Upper lobe of right lung (tissue), 1 donor: Measurements from ENCODE around the gene RCSD1. TPM values are rescaled to one million over a fixed set of nuclear protein-coding genes. Genes with fewer than 3 reads are reported as not detected.
A peak's percentile ranks its signal among the peaks of the same experiment; 100 is the strongest.
"Not testable (repeated sequence)": the region's sequence is repeated elsewhere in the genome, so short reads cannot be mapped to it uniquely, and the experiment has no call there.

Experiments used
- ATAC-seq: fragments of 200-7000 bp; cut with Tn5 transposase; one replicate; pipeline ENCODE4 v1.9.1; 2020; ENCODE audit warnings: mild to moderate bottlenecking, moderate library complexity
- DNase-seq: peaks from one replicate; pipeline ENCODE4 v3.0.0-alpha.2; 2020
- H3K27ac ChIP-seq: fragments of 200-600 bp; one replicate; pipeline ENCODE4 v1.8.0; 2022
- H3K27me3 ChIP-seq: fragments of 200-600 bp; one replicate; pipeline ENCODE4 v1.8.0; 2022; ENCODE audit warnings: mild to moderate bottlenecking
- H3K36me3 ChIP-seq: fragments of 200-600 bp; one replicate; pipeline ENCODE4 v1.8.0; 2022
- H3K4me1 ChIP-seq: fragments of 200-600 bp; one replicate; pipeline ENCODE4 v1.8.0; 2022
- H3K4me3 ChIP-seq: fragments of 200-600 bp; one replicate; pipeline ENCODE4 v1.8.0; 2022; ENCODE audit warnings: mild to moderate bottlenecking
- H3K9me3 ChIP-seq: fragments of 200-600 bp; one replicate; pipeline ENCODE4 v1.8.0; 2022
- CTCF ChIP-seq: fragments of 200-600 bp; IDR thresholded peaks from one replicate; pipeline ENCODE4 v1.8.0; 2022; ENCODE audit warnings: antibody characterized with exemption
- intact Hi-C: fragments of 100-400 bp; cut with DNase I; formaldehyde crosslinking; loops from one replicate; pipeline ENCODE4 v1.11.0; 2022
- total RNA-seq: library from RNA; stranded (reverse); fragmentation: NEBNext Ultra II Directional; extraction: Animal tissue kit (Norgen Biotek cat#: 25700); gene quantifications from one replicate; pipeline ENCODE4 v1.2.1, GENCODE V29; 2021
- donor health status: DM: no; HTN: yes; CAD: no; lungs with severe emphysema.

The RCSD1 gene
- total RNA-seq, 1 donor from 2014 or later = 14.8 TPM

DNA sequence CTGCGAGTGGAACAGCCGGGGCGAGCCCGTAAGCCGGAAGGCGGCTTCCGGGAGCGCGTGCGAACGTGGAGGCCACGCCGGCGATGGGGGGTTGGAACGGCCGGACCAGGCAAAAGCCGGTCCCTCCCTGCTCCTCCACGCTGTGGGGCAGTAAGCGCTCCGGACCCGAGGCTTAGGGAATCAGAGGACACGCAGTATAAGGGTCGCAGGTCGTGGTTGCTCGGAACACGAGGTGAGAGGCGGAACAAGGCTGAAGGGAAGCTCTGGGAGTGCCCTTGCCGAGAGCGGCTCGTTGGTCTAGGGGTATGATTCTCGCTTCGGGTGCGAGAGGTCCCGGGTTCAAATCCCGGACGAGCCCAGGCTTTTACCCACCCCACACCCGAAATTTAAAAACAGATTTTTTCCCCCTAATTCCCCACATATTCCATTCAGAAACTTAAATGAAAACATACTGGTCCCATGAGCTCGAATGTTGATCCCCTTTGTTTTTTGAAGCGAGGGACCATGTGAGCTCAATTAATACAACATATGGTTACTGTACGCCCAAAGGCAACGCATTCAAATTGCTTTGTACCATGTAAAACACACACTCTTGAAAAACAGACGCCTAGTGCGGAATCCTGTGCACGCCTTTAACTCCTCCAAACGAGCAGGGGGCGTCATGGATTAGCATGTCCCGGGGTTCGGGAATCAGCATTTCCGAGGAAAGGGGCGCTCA is 84.6 kb downstream of the RCSD1 start:
- TF ChIP-seq CTCF = no peak
- peak overlapping the region; percentile 81 for H3K4me3 ChIP-seq
- peak; percentile 78 for ATAC-seq
- no peaks in the 10 kb centered on the region for H3K27me3 ChIP-seq
- intact Hi-C loops = no loop called here
- peak; percentile 93 for DNase-seq
- peak overlapping the region; percentile 86 for H3K27ac ChIP-seq
- no peaks in the 10 kb centered on the region for H3K36me3 ChIP-seq
- no peaks in the 10 kb centered on the region for H3K4me1 ChIP-seq
- H3K9me3 ChIP-seq = no peaks in the 10 kb centered on the region

DNA sequence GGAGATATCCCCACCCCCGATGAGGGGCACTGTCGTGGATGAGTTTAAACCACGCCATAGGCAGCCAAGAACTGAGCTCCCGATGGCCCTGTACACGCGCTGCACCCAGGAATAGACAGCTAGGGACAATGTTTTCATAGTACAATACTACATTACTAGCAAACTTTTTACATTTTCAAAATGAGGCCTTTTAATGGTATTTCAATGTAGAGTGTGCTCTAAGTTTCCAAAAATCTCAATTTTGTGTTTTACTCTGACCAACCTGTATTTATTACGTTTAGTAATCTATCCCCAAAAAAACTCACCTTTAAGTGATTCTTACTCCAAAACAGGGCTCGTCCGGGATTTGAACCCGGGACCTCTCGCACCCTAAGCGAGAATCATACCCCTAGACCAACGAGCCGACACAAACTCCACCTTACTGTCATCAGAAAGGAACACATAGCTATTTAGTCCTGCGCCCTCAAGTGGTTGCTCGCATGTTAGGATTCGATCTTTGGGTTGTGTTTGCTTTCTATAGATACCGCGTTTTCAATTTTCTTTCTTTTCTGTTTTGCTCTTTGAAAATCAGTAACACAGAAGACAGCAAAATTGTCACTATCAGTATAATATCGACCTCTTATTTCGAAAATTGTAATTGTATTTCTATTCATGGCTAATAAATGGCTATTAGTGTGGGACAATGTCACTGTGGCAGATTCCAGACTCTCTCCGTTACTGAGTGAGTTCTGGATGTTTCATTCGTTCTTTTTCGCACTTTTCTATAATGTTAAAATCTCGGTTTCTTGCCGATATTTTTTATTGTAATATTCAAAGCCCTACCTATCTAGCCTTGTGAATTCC is 85.3 kb downstream of the RCSD1 start:
- Histone ChIP-seq H3K4me1 (no peaks in the 10 kb centered on the region), H3K27ac (peak overlapping the region; percentile 86), H3K27me3 (no peaks in the 10 kb centered on the region), H3K4me3 (peak overlapping the region; percentile 81), H3K9me3 (no peaks in the 10 kb centered on the region), H3K36me3 (no peaks in the 10 kb centered on the region)
- intact Hi-C loops = no loop called here
- TF ChIP-seq CTCF = peak; percentile 79
- ATAC-seq (peak; percentile 69), DNase-seq (peak; percentile 81)

DNA sequence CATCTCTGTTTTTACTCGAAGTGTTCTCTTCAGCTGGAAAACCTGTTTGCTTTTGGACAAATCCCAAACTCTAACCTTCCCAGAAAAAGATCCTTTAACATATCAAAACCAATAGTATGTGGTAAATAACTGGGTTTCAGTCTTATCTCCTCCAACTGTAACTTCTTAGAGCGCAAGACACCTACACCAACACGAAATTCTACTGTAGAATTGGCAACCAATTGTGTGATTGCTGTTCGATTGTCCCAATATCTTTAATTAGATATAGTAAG is 85.9 kb downstream of the RCSD1 start:
- ATAC-seq (no peak), DNase-seq (no peak)
- intact Hi-C loops = no loop called here

DNA sequence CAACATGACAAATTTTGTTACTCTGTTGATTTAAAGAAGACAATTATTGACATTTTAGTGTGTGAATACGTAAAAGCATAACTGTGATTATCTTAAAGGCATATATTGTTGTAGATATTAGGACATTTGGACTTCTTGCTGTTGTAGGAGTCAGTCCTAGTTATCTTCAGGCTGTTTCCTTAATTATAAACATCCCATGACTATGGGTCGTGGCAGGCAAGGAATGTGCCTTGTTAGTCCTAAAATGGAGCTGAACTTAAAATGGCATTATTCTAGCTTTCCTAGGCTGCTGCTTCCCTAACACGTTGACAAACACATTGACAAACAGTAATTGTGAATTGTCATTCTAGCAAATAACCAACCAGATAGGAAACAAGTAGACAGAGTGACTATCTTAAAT is 87.3 kb downstream of the RCSD1 start:
- Histone ChIP-seq H3K27me3 (no peaks in the 10 kb centered on the region), H3K9me3 (no peaks in the 10 kb centered on the region), H3K27ac (no peak overlapping the region), H3K36me3 (no peaks in the 10 kb centered on the region), H3K4me3 (no peak overlapping the region), H3K4me1 (peaks cover 3% of the 10 kb centered on the region)
- TF ChIP-seq CTCF = no peak
- ATAC-seq = no peak
- intact Hi-C loops = no loop called here
- no peak for DNase-seq

More for the DNA sequence above, 85.9 kb downstream of the RCSD1 start:
- no peaks in the 10 kb centered on the region for H3K9me3 ChIP-seq
- peak overlapping the region; percentile 81 for H3K4me3 ChIP-seq
- peaks cover 2% of the 10 kb centered on the region for H3K4me1 ChIP-seq
- H3K36me3 ChIP-seq = no peaks in the 10 kb centered on the region
- no peak for TF ChIP-seq CTCF
- H3K27ac ChIP-seq = peak overlapping the region; percentile 65
- H3K27me3 ChIP-seq = no peaks in the 10 kb centered on the region

DNA sequence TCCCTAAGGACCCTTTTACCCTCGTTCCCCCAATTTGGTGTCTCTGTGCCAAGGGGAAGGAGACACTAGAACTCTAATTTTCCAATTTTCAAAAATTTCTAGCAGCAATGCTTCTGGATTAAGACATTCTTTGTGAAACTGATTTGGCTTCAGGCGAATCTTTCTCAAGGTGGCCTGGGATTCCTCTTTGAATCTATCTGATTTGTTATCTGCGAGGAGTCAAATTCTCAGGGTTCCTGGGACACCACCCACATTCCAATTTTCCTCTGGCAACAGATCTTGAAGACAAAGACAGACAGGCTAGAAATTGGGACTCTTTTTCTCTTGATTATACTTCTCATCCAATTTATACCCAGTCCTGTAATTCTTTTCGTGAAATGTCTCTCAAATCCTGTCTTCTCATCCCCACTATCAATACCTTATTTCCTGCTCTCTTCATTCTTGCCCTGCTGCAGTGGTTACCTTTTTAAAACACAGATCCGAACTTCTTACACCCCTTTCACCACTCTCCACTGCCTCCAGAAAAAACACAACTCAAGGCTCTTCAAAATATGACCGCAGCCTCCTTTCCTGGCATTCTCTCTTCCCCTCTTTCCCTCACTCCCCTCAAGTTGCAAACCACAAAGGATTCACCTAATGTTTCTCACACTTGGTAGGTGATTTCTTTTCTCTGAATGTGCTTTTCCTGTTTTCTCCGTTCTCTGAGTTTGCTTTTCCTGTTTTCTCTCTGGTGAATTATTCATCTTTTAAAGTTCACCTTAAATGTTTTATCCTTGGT is 89.1 kb downstream of the RCSD1 start:
- Histone ChIP-seq H3K4me3 (no peak overlapping the region), H3K9me3 (no peaks in the 10 kb centered on the region), H3K36me3 (no peaks in the 10 kb centered on the region), H3K4me1 (peaks cover 18% of the 10 kb centered on the region), H3K27ac (no peak overlapping the region), H3K27me3 (no peaks in the 10 kb centered on the region)
- DNase-seq = no peak
- ATAC-seq = no peak
- intact Hi-C loops = no loop called here
- TF ChIP-seq CTCF = no peak

DNA sequence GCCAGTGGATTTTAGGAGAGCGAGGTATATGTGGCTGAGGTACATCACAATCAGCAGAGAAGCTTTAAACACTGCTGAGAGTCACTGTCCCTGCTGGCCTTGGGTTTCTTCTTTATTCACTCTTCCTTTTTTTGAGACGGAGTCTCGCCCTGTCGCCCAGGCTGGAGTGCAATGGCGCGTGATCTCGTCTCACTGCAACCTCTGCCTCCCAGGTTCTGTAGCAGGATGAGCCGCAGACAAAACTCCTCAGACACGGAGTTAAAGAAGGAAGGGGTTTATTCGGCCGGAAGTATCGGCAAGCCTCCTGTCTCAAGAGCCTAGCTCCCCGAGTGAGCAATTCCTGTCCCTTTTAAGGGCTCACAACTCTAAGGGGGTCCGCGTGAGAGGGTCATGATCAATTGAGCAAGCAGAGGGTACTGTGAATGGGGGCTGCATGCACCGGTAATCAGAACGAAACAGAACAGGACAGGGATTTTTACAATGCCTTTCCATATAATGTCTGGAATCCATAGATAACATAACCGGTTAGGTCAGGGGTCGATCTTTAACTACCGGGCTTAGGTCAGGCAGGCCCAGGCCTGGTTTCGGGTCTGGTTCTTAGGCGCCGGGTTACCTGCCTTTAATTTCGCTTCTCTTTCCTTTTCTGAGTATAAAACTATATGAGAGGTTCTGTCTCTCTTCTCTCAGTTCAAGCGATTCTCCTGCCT is 89.8 kb downstream of the RCSD1 start:
- not testable (repeated sequence) for H3K9me3 ChIP-seq, H3K4me3 ChIP-seq, H3K27me3 ChIP-seq, H3K27ac ChIP-seq, DNase-seq, H3K36me3 ChIP-seq, ATAC-seq
- intact Hi-C loops = loop anchor here (10.0 kb wide), 1 partner anchor 75 kb away; no protein-coding TSS in a partner anchor
- H3K4me1 ChIP-seq = peaks cover 21% of the 10 kb centered on the region
